Type B pancreatic cell (in vitro differentiated cells): ENCODE data around the gene GABRR1. TPM values are rescaled to one million over a fixed set of nuclear protein-coding genes. Genes with fewer than 3 reads are reported as not detected.

Source experiments
- DNase-seq: peaks from one replicate; pipeline ENCODE4 v3.0.0; 2021; ENCODE audit warnings: mixed read lengths; ENCODE audit not compliant: unreplicated experiment; ENCODE audit errors: extremely low spot score
- H3K27ac Mint-ChIP-seq: 2 replicates; pipeline ENCODE4 v1.8.0; 2021; ENCODE audit warnings: mild to moderate bottlenecking, mixed read lengths
- H3K27me3 Mint-ChIP-seq: 2 replicates; pipeline ENCODE4 v1.8.0; 2021; ENCODE audit warnings: mixed read lengths
- H3K36me3 Mint-ChIP-seq: 2 replicates; pipeline ENCODE4 v1.8.0; 2021; ENCODE audit warnings: mixed read lengths
- H3K4me1 Mint-ChIP-seq: one replicate; pipeline ENCODE4 v1.8.0; 2021; ENCODE audit warnings: mixed read lengths; ENCODE audit not compliant: unreplicated experiment
- H3K4me3 Mint-ChIP-seq: 2 replicates; pipeline ENCODE4 v1.8.0; 2021; ENCODE audit warnings: mild to moderate bottlenecking, mixed read lengths
- H3K9me3 Mint-ChIP-seq: 2 replicates; pipeline ENCODE4 v1.8.0; 2021; ENCODE audit warnings: mixed read lengths
- total RNA-seq: library from RNA; stranded (reverse); gene quantifications from 2 replicates; pipeline ENCODE4 v1.2.1, GENCODE V29; 2021; ENCODE audit warnings: low replicate concordance
- TF ChIP-seq, protein P1 (sequence below): fragments of 200-600 bp; sonication (generic); conservative IDR thresholded peaks from 2 replicates; pipeline ENCODE4 v1.5.0; 2021; ENCODE audit warnings: antibody characterized with exemption, mild to moderate bottlenecking

Gene GABRR1
- total RNA-seq, 1 donor from 2014 or later: not detected

GRCh38 chr6:89180971-89181370, 36.2 kb downstream of the GABRR1 start:
- TF ChIP-seq, protein P1, sequence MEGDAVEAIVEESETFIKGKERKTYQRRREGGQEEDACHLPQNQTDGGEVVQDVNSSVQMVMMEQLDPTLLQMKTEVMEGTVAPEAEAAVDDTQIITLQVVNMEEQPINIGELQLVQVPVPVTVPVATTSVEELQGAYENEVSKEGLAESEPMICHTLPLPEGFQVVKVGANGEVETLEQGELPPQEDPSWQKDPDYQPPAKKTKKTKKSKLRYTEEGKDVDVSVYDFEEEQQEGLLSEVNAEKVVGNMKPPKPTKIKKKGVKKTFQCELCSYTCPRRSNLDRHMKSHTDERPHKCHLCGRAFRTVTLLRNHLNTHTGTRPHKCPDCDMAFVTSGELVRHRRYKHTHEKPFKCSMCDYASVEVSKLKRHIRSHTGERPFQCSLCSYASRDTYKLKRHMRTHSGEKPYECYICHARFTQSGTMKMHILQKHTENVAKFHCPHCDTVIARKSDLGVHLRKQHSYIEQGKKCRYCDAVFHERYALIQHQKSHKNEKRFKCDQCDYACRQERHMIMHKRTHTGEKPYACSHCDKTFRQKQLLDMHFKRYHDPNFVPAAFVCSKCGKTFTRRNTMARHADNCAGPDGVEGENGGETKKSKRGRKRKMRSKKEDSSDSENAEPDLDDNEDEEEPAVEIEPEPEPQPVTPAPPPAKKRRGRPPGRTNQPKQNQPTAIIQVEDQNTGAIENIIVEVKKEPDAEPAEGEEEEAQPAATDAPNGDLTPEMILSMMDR: no peak
- Mint-ChIP-seq H3K4me3 (no peak overlapping the region), H3K27me3 (peaks cover 19% of the 10 kb centered on the region), H3K4me1 (peaks cover 5% of the 10 kb centered on the region), H3K9me3 (no peaks in the 10 kb centered on the region), H3K36me3 (no peaks in the 10 kb centered on the region), H3K27ac (no peak overlapping the region)
- DNase-seq: no peak

DNA sequence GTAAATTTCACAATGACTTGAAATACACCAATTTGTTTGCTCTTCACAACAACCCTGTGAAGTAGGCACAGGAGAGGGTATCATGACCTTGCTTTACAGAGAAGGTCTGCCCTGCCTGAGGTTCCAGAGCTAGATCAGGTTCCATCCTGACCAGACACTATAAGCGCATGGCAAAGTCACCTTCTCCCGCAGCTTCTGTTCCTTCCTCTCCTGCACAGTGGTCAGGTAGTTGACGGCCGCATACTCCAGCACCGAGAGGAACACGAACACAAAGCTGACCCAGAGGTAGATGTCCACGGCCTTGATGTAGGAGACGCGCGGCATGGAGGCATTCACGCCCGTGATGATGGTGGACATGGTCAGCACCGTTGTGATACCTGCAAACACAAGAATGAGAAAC, 37.0 kb downstream of the GABRR1 start:
- Mint-ChIP-seq H3K27me3 (peaks cover 18% of the 10 kb centered on the region), H3K9me3 (no peaks in the 10 kb centered on the region)
- no peak for DNase-seq

GRCh38 chr6:89173634-89174033, 43.5 kb downstream of the GABRR1 start:
- Mint-ChIP-seq H3K27me3 (no peaks in the 10 kb centered on the region), H3K36me3 (no peaks in the 10 kb centered on the region), H3K9me3 (no peaks in the 10 kb centered on the region), H3K27ac (no peak overlapping the region), H3K4me1 (no peaks in the 10 kb centered on the region), H3K4me3 (no peak overlapping the region)
- DNase-seq: no peak
- TF ChIP-seq, protein P1: no peak

More for the DNA sequence above, 37.0 kb downstream of the GABRR1 start:
- Mint-ChIP-seq H3K4me1 (peaks cover 5% of the 10 kb centered on the region), H3K36me3 (no peaks in the 10 kb centered on the region), H3K27ac (no peak overlapping the region), H3K4me3 (no peak overlapping the region)
- TF ChIP-seq, protein P1: no peak

DNA sequence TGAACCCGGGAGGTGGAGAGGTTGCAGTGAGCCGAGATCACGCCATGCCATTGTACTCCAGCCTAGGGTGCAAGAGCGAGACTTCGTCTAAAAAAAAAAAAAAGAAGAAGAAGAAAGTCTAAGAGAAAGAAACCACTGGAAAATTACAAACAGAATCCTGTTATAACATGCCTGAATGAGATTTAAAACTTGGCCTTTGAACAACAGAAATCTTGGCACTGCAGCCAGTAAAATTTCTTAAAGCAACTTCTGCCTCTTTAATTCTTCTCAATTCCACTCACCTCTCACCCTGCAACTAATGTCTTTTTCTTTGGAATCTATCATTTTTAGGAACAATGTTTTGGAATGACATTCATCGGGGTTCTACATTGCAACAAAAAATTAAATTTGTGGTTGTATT, 45.0 kb downstream of the GABRR1 start:
- TF ChIP-seq, protein P1: no peak
- Mint-ChIP-seq H3K27me3 (no peaks in the 10 kb centered on the region), H3K4me3 (no peak overlapping the region), H3K9me3 (no peaks in the 10 kb centered on the region), H3K27ac (no peak overlapping the region), H3K4me1 (no peaks in the 10 kb centered on the region), H3K36me3 (no peaks in the 10 kb centered on the region)
- DNase-seq: no peak

DNA sequence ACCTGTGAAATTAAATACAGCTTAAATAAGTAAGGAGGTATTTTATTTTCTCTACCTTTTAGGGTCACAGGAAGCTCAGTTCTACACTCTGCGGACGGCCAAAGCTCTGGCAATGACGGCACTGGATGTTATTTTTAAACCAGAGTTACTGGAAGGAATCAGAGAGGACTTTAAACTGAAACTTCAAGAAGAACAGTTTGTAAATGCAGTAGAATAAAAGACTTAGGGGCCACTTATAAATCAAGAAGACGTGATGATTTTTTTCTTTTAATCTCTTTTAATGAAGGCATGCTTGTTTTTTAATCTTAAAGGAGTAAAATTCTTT, 55.1 kb downstream of the GABRR1 start:
- Mint-ChIP-seq H3K9me3 (no peaks in the 10 kb centered on the region), H3K27ac (no peak overlapping the region), H3K4me1 (no peaks in the 10 kb centered on the region), H3K27me3 (no peaks in the 10 kb centered on the region), H3K4me3 (no peak overlapping the region), H3K36me3 (peaks cover 20% of the 10 kb centered on the region)
- TF ChIP-seq, protein P1: no peak
- DNase-seq: no peak
